Epithelial cell of proximal tubule (primary cell): ENCODE data around the gene LEKR1. TPM values are rescaled to one million over a fixed set of nuclear protein-coding genes. Genes with fewer than 3 reads are reported as not detected.
"Not testable (repeated sequence)": the region's sequence is repeated elsewhere in the genome, so short reads cannot be mapped to it uniquely, and the experiment has no call there.

Experiments used
- DNase-seq: peaks from one replicate; pipeline ENCODE4 v3.0.0-alpha.2; 2011; ENCODE audit warnings: low read depth
- H3K4me3 ChIP-seq: 2 replicates; pipeline ENCODE4 v1.5.1; 2011; ENCODE audit warnings: low read depth, mild to moderate bottlenecking, low read length
- total RNA-seq: library from RNA; depleted of rRNA; stranded (reverse); fragments of >200 nt; gene quantifications from 2 replicates; pipeline ENCODE4 v1.2.3, GENCODE V29; 2015
- TF ChIP-seq, protein P1 (sequence below): conservative IDR thresholded peaks from 2 replicates; pipeline ENCODE4 v1.5.1; 2012; ENCODE audit warnings: low read depth, mild to moderate bottlenecking, low read length

Gene LEKR1
- total RNA-seq, 1 donor from 2014 or later, result 0.06 TPM

DNA sequence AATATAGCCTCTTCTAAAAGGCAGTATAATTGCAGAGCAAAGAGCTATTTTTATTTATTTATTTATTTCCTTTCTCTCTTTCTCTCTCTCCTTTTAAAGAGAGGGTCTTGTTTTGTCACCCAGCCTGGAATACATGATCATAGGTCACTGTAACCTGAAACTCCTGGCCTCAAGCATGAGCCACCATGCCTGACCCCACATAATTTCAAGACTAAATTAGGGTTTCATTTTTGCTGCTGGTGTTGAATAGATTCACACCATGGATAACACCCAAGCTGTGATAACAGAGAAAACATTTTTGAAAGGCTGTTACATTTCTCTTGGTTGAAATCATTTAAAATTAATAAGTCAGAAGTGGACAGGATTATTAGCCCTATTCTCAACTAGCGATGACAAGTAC, 131.6 kb downstream of the LEKR1 start:
- H3K4me3 ChIP-seq, result no peak overlapping the region
- TF ChIP-seq, protein P1, sequence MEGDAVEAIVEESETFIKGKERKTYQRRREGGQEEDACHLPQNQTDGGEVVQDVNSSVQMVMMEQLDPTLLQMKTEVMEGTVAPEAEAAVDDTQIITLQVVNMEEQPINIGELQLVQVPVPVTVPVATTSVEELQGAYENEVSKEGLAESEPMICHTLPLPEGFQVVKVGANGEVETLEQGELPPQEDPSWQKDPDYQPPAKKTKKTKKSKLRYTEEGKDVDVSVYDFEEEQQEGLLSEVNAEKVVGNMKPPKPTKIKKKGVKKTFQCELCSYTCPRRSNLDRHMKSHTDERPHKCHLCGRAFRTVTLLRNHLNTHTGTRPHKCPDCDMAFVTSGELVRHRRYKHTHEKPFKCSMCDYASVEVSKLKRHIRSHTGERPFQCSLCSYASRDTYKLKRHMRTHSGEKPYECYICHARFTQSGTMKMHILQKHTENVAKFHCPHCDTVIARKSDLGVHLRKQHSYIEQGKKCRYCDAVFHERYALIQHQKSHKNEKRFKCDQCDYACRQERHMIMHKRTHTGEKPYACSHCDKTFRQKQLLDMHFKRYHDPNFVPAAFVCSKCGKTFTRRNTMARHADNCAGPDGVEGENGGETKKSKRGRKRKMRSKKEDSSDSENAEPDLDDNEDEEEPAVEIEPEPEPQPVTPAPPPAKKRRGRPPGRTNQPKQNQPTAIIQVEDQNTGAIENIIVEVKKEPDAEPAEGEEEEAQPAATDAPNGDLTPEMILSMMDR, result no peak
- no peak for DNase-seq

DNA sequence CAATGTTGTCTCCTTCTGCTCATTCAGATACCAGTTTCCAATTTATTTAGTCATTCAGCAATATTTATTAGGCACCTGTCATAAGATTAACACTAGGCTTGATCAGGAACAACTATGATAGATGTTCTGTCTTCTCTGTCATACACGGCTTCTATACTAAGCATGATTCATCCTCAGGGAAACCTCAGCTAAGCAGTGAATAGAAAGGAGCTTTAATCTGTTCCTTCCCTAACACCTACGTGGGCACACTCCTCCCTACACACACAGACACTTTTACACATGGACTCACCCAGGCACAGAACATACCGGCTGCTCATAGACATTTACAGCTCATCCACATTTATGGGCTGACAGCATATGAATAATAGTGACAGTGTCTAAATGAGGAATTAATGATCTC, 136.9 kb downstream of the LEKR1 start:
- no peak overlapping the region for H3K4me3 ChIP-seq
- TF ChIP-seq, protein P1, result no peak
- no peak for DNase-seq

DNA sequence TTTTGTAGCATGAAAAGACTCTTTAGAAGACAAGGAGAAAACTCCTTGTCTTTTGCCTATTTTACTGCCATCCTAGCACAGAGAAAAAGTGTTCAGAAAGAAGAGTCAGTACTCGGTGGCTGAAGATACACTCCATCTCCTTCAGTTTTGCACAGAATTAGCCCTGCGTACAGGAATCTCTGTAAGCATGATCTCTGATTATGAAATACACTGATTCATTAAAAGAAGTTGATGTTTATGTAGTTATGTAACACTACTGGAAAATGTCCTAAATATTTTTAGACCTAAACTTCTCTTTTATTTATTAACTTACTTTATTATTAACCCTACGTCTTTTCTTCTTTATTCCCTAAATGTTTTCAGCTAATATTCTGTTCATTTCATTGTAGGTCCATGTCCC, 138.4 kb downstream of the LEKR1 start:
- DNase-seq, result no peak
- no peak overlapping the region for H3K4me3 ChIP-seq
- TF ChIP-seq, protein P1, result no peak

DNA sequence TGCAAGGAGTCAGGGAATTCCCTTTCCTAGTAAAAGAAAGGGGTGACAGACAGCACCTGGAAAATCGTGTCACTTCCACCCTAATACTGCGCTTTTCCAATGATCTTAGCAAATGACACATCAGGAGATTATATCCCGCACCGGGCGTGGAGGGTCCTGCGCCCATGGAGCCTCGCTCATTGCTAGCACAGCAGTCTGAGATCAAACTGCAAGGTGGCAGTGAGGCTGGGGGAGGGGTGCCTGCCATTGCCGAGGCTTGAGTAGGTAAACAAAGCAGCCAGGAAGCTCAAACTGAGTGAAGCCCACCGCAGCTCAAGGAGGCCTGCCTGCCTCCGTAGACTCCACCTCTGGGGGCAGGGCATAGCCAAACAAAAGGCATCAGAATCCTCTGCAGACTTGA, 140.2 kb downstream of the LEKR1 start:
- DNase-seq, H3K4me3 ChIP-seq: not testable (repeated sequence)

DNA sequence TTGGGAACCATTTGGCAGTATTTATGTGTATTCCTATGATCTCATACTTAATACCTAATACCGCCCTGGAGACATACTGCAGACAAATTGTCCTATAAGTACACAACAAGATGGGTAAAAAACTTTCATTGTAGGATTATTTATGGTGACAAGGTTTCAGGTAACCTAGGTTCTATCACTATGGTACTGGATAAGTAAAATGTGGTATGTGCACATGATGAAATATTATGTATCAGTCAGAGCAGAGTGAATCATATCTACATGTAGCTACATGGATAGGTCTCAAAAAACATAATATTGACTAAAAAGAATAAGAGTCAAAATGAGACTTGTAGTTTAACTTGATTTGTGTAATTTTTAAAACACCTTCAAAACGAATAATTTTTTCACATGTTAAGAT, 147.8 kb downstream of the LEKR1 start:
- TF ChIP-seq, protein P1, result no peak
- H3K4me3 ChIP-seq, result no peak overlapping the region
- DNase-seq, result no peak

DNA sequence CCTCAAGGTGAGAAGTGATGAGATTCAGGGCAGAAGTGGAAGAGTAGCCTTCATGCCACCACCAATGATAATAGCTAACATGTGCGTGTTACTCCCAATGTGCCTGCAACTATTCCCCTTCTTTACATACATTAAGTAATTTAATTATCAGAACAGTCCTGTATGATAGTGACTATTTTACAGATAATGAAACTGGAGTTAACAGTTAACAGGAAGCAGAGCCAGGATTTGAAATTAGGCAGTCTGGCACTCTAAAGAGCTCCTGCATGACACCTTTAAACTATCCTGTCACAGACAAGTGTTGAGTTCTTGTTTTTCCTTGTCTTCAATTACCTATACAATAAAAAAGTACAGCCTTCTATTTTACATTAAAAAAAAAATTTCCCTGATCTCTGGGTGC, 148.8 kb downstream of the LEKR1 start:
- TF ChIP-seq, protein P1, result no peak
- no peak overlapping the region for H3K4me3 ChIP-seq
- no peak for DNase-seq

DNA sequence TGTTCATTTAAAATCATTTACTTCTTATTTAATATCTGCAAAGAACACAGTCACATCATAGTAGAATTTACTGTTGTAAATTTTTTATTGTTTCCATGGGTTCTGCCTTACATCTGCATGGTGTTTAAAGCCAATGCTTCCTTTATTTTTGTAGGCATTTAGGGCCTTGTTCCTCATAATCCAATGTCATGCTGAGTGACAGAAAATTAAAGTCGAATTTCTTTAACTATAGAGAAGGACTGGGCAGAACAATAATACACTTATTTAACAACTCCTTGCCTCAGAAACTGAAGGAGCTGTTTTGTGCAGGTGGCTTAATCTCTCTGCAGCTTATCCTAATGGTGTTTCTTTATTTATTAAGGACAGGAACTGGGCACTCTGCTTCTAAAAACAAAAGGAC, 149.6 kb downstream of the LEKR1 start:
- TF ChIP-seq, protein P1, result no peak

DNA sequence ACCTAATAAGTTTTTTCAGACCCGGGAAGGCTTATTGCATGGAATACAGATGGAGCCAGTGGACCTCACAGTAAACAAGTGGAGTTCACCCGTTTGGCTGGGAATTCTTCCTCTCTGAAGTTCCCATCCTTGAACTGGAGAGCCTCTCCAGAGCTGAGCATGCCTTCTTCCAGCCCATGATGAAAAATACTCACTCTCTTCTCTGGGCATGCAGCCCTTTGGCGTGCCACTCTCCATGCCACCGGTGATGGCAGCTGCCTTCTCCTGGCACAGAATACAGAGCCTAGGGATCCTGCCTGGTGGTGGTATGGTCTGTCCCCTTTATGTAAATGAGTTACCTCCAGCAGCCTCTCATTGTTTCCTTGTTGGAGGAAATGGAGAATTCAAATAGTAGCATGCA, 150.8 kb downstream of the LEKR1 start:
- no peak for DNase-seq
- TF ChIP-seq, protein P1, result no peak
- no peak overlapping the region for H3K4me3 ChIP-seq

More for the DNA sequence above, 149.6 kb downstream of the LEKR1 start:
- H3K4me3 ChIP-seq, result no peak overlapping the region
- DNase-seq, result no peak
